Liver (tissue), 3 donors: Measurements from ENCODE around the gene SLC7A4.

ENCODE experiments used
- ATF3 ChIP-seq: IDR thresholded peaks from 2 replicates; pipeline ENCODE4 v1.6.1; 2016; ENCODE audit warnings: antibody characterized with exemption
- CTCF ChIP-seq: fragments of 150-350 bp; IDR thresholded peaks from 2 replicates; pipeline ENCODE4 v1.5.1; 2017; ENCODE audit warnings: improper control_type of control experiment, low read depth, low read length; ENCODE audit not compliant: missing input control
- FOXA1 ChIP-seq: IDR thresholded peaks from 2 replicates; pipeline ENCODE4 v1.6.1; 2016; ENCODE audit warnings: antibody characterized with exemption
- GABPA ChIP-seq, 2 donors: IDR thresholded peaks in 1 of 2; conservative IDR thresholded peaks in 1 of 2; 2 replicates each; pipeline ENCODE4 v1.6.1; 2016; ENCODE audit warnings: antibody characterized with exemption in 2 of 2, mild to moderate bottlenecking in 1 of 2, moderate library complexity in 1 of 2
- MAX ChIP-seq: IDR thresholded peaks from 2 replicates; pipeline ENCODE4 v1.6.1; 2016; ENCODE audit warnings: antibody characterized with exemption
- RAD21 ChIP-seq, 2 donors: IDR thresholded peaks; 2 replicates each; pipeline ENCODE4 v1.6.1; 2016; ENCODE audit warnings: antibody characterized with exemption in 2 of 2, mild to moderate bottlenecking in 2 of 2
- REST ChIP-seq: IDR thresholded peaks from 2 replicates; pipeline ENCODE4 v1.6.1; 2016; ENCODE audit warnings: antibody characterized with exemption, mild to moderate bottlenecking
- SP1 ChIP-seq: IDR thresholded peaks from 2 replicates; pipeline ENCODE4 v1.6.1; 2018; ENCODE audit warnings: antibody characterized with exemption, mild to moderate bottlenecking
- YY1 ChIP-seq: IDR thresholded peaks from 2 replicates; pipeline ENCODE4 v1.6.1; 2016; ENCODE audit warnings: antibody characterized with exemption, mild to moderate bottlenecking
- ZBTB33 ChIP-seq: IDR thresholded peaks from 2 replicates; pipeline ENCODE4 v1.6.1; 2016; ENCODE audit warnings: antibody characterized with exemption
- donor health status: healthy.
- donor health status: healthy.

- TF ChIP-seq MAX (no peak), CTCF (no peak), YY1 (no peak), FOXA1 (no peak), SP1 (no peak), RAD21 (IDR thresholded peaks at IDR 0.05) (no peak), ATF3 (no peak), GABPA (IDR thresholded peaks at IDR 0.05 in 1 of 2, conservative IDR thresholded peaks at IDR 0.05 in 1 of 2) (no peak), REST (no peak), ZBTB33 (no peak)
Measured at GRCh38 chr22:21075516-21076138, 43.3 kb upstream of the SLC7A4 start.
